Hippocampal formation (tissue), 2 donors: Measurements from ENCODE around the gene GLCE.

Experiments
- DNase-seq, 2 donors: peaks; one replicate each; lab custom pipeline; 2025; lab: John Stamatoyannopoulos, UW

GLCE gene

DNA sequence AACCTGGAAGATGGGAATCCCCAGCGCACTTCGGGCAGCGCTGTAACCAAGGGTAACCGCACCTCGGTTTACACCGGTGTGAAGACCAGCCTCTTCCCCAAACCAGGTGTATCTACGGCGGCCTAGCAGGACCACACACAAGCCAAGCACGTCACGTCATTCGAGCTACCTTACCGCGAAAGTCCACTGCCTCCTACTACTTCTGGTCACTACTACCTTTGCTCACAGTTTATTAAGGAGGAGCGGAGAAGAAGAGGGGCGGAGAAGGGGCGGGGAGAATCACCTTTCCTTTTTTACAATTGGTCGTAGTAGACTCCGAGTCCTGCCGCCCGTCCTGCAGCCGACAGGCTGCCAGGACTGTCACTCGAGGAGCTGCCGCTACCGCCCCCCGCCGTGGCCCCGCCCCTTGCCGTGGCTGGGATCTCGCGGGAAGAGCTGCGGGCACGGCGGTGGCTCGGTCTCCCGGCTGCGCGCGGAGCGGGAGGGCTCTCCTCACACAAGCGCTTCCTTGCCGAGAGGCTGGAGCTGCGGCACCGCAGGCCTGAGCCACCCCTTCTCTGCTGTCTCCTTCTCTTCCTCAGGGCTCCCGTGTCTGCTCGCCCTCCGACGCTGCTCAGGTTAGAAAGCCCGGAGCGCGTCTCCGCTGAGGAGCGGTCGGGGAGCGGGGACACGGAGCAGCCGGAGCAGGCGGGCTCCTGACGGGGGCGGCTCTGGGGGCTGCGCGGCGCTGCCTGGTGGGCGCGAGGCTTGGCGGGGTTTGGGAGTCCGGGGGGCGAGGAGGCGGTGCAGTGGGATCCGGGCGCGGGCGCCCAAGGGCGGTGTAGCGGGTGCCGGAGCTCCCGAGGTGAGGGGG is at the start of gene GLCE:
TSS of gene GLCE (plus strand) at position 495 of the 853 bp plus-strand sequence. CDS start 95,172 bp downstream, outside the sequence.
- peak; percentile 94 to 98 for DNase-seq

GRCh38 chr15:69114331-69114928 is 46.0 kb upstream of the GLCE start:
- no peak for DNase-seq

GRCh38 chr15:69115031-69115430 is 45.4 kb upstream of the GLCE start:
- no peak for DNase-seq

GRCh38 chr15:69116391-69116790 is 44.0 kb upstream of the GLCE start:
- DNase-seq = no peak

DNA sequence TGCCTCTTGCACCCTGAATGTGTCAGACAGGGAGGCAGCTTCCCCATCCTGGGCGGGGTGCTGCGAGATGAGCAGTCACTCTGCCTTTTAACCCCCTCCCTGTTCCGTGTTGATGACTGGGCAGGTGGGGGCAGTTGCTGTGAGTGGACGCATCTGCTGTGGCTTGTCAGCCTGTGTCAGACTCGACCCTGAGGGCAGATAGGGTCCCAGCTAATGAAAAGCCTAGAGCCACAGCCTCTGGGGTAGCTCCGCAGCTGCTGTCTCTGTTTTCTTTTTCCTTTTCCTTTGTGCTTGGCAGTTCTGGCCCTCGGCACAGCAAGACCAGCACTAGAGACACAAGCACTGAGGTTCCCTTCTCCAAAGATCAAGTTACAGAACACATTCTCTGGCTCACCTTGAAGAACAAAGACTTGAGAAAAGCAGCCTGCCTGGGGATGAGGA is 43.0 kb upstream of the GLCE start:
- no peak for DNase-seq

DNA sequence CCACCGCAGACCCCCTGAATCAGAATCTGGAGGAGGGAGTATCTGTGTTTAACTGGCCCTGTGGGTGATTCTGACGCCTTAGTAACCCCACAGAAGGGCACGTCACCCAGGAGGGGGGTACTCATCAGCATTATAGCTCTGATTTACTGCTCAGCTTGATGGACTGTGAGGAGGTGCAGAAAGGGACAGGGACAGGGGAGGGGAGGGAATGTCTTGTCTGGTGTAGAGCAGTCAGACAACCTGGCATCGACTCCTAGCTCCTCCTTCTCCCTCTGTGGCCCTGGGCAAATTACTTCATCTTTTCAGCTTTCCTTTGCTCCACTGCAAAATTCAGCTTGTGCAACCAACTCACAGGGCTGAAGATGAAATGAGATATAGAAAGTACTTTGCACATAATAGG is 42.3 kb upstream of the GLCE start:
- no peak for DNase-seq

DNA sequence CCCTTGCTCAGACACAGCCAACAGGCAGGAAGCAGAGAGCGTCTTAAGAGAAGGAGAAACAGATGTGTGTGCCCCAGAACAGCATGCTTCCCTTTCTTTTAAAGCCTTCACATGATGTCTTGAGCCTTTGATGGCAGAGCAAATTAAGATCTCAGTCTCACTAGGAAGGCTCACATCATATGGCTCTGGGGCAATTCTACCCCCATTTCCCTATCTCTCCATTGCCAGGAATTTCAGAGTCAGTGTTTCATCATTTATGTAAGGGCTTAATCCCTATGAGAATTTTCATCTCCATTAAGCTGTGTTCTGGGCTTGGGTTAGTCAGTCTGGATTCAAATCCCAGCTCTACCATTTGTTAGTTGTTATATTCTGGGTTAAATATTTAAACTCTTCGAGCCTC is 41.4 kb upstream of the GLCE start:
- no peak for DNase-seq

GRCh38 chr15:69119683-69120395 is 40.6 kb upstream of the GLCE start:
- no peak for DNase-seq

- no peak for DNase-seq
Observed at GRCh38 chr15:69120732-69121131, 39.7 kb upstream of the GLCE start.

DNA sequence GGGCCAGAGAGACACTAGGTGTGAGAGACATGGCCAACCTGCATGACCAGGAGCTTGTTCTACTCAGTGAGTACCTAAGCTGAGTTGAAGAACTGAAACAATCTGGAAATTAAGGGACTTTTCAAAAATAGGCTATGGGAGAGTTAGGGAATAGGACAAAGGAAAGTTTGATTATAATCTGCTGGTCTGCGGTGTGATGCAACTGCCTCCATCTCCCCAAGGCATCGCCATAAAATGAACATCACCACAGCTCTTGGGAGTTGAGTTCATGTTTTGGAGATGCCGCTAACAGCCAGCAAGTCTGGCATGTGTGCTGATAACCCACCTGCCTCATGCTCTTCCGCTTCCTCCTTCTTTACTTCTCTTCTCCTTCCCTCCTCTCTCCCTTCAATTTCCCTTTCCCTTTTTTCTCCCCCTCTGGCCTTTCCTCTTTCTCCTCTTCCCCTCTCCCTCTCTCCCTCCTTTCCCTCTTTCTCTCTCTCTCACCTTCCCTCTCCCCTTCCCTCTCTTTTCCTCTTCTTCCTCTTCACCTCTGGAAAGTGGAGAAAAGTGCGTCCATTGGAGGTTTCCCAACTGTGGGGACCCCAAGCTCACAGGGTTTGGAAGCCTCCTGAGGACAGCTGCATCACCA is 39.1 kb upstream of the GLCE start:
- no peak for DNase-seq

DNA sequence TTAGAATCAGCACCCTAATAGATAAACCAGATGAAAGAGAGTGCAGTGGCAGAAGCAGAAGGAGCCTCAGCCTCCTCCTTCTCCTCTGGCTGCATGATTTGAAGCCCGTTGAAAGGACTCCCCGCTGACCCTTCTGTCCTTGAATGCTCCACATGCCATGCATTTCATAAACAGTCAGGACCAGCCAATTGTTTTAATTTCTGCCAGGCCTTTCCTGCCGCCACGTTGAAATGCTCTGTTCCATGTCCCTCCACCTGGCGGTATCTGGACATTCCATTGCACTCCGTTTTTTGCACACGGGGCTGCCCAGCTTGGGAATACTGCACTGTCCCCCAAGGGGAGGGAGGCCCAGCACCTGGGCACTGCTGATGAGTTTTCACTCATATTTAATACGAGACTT is 35.2 kb upstream of the GLCE start:
- DNase-seq = no peak

GRCh38 chr15:69126054-69126469 is 34.4 kb upstream of the GLCE start:
- no peak for DNase-seq

DNA sequence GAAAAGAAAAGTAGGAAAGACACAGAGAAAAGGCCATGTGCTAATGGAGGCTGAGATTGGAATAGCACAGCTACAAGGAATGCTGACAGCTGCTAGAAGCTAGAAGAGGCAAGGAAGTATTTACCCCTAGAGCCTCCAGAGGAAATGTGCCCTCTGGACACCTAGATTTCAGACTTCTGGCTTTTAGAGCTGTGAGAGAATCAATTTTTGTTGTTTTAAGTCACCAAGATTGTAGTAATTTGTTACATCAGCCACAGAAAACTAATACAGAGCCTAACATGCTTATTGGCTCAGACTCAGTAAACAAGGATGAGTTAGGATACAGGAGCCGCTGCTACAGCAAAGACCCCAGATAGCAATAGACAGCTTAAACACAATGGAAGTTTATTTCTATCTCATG is 33.1 kb upstream of the GLCE start:
- DNase-seq = no peak

GRCh38 chr15:69128667-69129311 is 31.6 kb upstream of the GLCE start:
- no peak for DNase-seq

DNA sequence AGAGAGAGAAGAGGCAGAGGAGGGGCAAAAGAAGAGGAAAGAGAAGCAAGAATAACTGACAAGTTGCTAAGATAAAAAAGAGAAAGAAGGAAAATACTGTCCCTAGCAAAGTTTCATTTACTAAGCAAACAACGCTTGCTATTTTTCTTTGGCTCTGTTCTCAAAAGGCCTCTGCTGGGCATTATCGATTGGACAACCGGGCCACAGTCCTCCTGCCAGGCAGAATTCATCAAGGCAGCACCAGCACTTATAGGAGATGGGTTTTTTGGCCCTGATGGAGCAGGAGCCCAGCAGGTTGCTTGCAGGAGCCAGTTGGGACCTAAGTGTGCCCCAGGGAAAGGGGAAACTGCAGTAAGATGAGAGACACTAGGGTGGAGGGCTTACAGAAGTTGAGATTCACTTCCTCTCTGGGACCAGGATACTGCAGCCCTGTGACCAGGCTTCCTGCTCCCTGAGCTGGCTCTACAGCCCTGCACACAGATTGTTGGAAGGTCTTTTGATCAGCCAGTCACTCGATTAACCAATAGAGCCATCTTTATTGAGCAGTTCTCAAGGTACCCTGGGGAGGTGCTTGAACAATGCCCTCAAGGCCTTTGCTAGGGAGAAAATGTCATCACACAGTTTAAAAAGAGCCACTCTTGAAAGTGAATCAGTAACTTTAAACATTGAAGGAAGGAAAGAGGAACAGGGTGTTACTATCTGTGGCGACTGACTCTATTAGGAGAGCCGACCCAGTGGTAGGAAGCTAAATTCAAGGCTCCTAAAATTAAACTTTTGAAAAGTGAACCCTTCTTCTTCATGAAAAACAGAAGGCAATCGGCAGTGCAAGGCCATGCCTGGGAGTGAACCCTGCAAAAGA is 28.8 kb upstream of the GLCE start:
- peak in 1 of 2 donors; percentile 18 for DNase-seq

GRCh38 chr15:69132430-69132829 is 28.0 kb upstream of the GLCE start:
- no peak for DNase-seq

GRCh38 chr15:69132977-69133861 is 27.2 kb upstream of the GLCE start:
- DNase-seq = no peak

GRCh38 chr15:69133862-69134519 is 26.4 kb upstream of the GLCE start:
- DNase-seq = no peak

DNA sequence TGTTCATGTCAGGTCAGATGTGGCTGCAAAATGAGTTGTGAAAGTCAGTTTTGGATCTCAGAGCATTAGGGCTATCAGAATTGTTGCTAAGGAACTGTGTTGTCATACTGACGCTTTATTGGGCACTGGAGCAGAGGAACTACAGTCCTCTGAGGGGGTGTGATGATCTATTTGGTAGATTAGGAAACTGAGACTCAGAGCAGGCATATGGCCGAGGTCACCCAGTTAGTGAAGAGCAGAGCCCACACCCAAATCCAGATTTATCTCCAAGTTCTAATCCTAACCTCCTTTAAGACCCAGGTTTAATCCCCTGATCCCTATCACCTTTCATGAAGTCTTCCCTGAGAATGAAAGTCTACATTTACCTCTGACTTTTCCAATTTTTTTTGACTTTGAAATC is 25.6 kb upstream of the GLCE start:
- DNase-seq = no peak
